SK-N-SH (cell line): ENCODE results near the gene PRKN. TPM values are rescaled to one million over a fixed set of nuclear protein-coding genes. Genes with fewer than 3 reads are reported as not detected.

ENCODE experiments used
- CTCF ChIA-PET: fragments of 300-600, 350-600 bp; formaldehyde crosslinking; extraction: SDS; loops from one replicate; lab custom pipeline; 2021; lab: Yijun Ruan, JAX
- POLR2A ChIA-PET: fragments of 350-600 bp; sonication (Branson Sonifier 250); formaldehyde crosslinking; extraction: SDS; loops from one replicate; lab custom pipeline; 2020; ENCODE audit warnings: antibody characterized with exemption, inconsistent platforms; lab: Yijun Ruan, JAX
- DNase-seq: peaks from one replicate; pipeline ENCODE4 v3.0.0; 2012
- H2AFZ ChIP-seq: fragments of 200-600 bp; sonication (generic); 2 replicates; pipeline ENCODE4 v1.8.1; 2016; ENCODE audit warnings: antibody characterized with exemption, mild to moderate bottlenecking, low read depth
- H3F3A ChIP-seq: fragments of 200-600 bp; sonication (generic); replicated peaks from 2 replicates; pipeline ENCODE3; 2016; ENCODE audit warnings: antibody characterized with exemption, mild to moderate bottlenecking; ENCODE audit not compliant: insufficient read depth
- H3K27ac ChIP-seq, 2 experiments: fragments of 200-500 bp in 1 of 2; fragments of 200-600 bp in 1 of 2; sonication (Bioruptor generic) in 1 of 2; sonication (generic), shearing (Covaris generic) in 1 of 2; 2 replicates each; pipeline versions ENCODE4 v1.5.1 to v1.6.1; 2014 to 2016; ENCODE audit warnings: low read depth in 2 of 2, inconsistent platforms in 1 of 2, low read length in 1 of 2, mild to moderate bottlenecking in 1 of 2, mixed read lengths in 1 of 2
- H3K27me3 ChIP-seq: fragments of 200-600 bp; sonication (generic), shearing (Covaris generic); 2 replicates; pipeline ENCODE4 v1.6.1; 2016; ENCODE audit warnings: mixed run types; ENCODE audit not compliant: insufficient read depth
- H3K36me3 ChIP-seq, 2 experiments: fragments of 200-500 bp in 1 of 2; fragments of 200-600 bp in 1 of 2; sonication (Bioruptor generic) in 1 of 2; sonication (generic) in 1 of 2; replicated peaks in 1 of 2; 2 replicates each; pipeline versions ENCODE3 to v1.5.1; 2014 to 2016; ENCODE audit warnings: low read length in 1 of 2, mild to moderate bottlenecking in 1 of 2; ENCODE audit not compliant: insufficient read depth in 2 of 2, control insufficient read depth in 1 of 2
- H3K4me1 ChIP-seq, 2 experiments: fragments of 200-500 bp in 1 of 2; fragments of 200-600 bp in 1 of 2; sonication (Bioruptor generic) in 1 of 2; sonication (generic), shearing (Covaris generic) in 1 of 2; 2 replicates each; pipeline versions ENCODE4 v1.5.1 to v1.6.1; 2014 to 2016; ENCODE audit warnings: low read depth in 1 of 2, low read length in 1 of 2, mixed run types in 1 of 2; ENCODE audit not compliant: insufficient read depth in 2 of 2, control insufficient read depth in 1 of 2
- H3K4me2 ChIP-seq: fragments of 200-600 bp; sonication (generic), shearing (Covaris generic); 2 replicates; pipeline ENCODE4 v1.6.1; 2017; ENCODE audit warnings: mixed run types
- H3K4me3 ChIP-seq, 2 experiments: fragments of 200-500 bp in 1 of 2; fragments of 200-600 bp in 1 of 2; sonication (Bioruptor generic) in 1 of 2; sonication (generic), shearing (Covaris generic) in 1 of 2; 2 replicates each; pipeline versions ENCODE4 v1.5.1 to v1.8.1; 2014 to 2016; ENCODE audit warnings: low read depth in 2 of 2, inconsistent platforms in 1 of 2, low read length in 1 of 2, mild to moderate bottlenecking in 1 of 2, mixed read lengths in 1 of 2, moderate library complexity in 1 of 2
- H3K79me2 ChIP-seq: fragments of 200-600 bp; sonication (generic); 2 replicates; pipeline ENCODE4 v1.8.1; 2017; ENCODE audit warnings: mild to moderate bottlenecking; ENCODE audit not compliant: insufficient read depth
- H3K9ac ChIP-seq: fragments of 200-600 bp; sonication (generic); 2 replicates; pipeline ENCODE4 v1.6.1; 2017; ENCODE audit warnings: mixed run types
- H3K9me2 ChIP-seq: fragments of 200-600 bp; sonication (generic); 2 replicates; pipeline ENCODE4 v1.6.1; 2017; ENCODE audit warnings: mixed run types
- H3K9me3 ChIP-seq: fragments of 200-600 bp; sonication (generic); 2 replicates; pipeline ENCODE4 v1.6.1; 2017; ENCODE audit warnings: mixed run types, mild to moderate bottlenecking, moderate library complexity
- H4K20me1 ChIP-seq: fragments of 200-600 bp; sonication (generic); 2 replicates; pipeline ENCODE4 v1.6.1; 2017; ENCODE audit warnings: mild to moderate bottlenecking, mixed run types; ENCODE audit not compliant: insufficient read depth
- CHD2 ChIP-seq: fragments of 150-350 bp; IDR thresholded peaks from 2 replicates; pipeline ENCODE4 v1.6.1; 2018; ENCODE audit warnings: low read length; ENCODE audit not compliant: partially characterized antibody
- ELF1 ChIP-seq: IDR thresholded peaks from 2 replicates; pipeline ENCODE4 v1.4.0; 2012
- EP300 ChIP-seq, 2 experiments: IDR thresholded peaks; 2 replicates each; pipeline versions ENCODE4 v1.4.0 to v1.6.1; 2012; ENCODE audit warnings: borderline replicate concordance in 1 of 2, low read depth in 1 of 2, low read length in 1 of 2
- FOXJ3 ChIP-seq: sonication (generic); formaldehyde crosslinking; IDR thresholded peaks from 2 replicates; pipeline ENCODE4 v1.5.1; 2020; ENCODE audit warnings: mild to moderate bottlenecking, missing genetic modification reagents
- GABPA ChIP-seq: IDR thresholded peaks from 2 replicates; pipeline ENCODE4 v1.4.0; 2012; ENCODE audit warnings: low read depth, mild to moderate bottlenecking
- GATA2 ChIP-seq: sonication (generic); formaldehyde crosslinking; IDR thresholded peaks from 2 replicates; pipeline ENCODE4 v1.5.0; 2020; ENCODE audit warnings: mild to moderate bottlenecking, missing genetic modification reagents
- MXI1 ChIP-seq: IDR thresholded peaks from 2 replicates; pipeline ENCODE4 v1.6.1; 2012; ENCODE audit warnings: mild to moderate bottlenecking, low read depth, low read length, improper control_type of control experiment
- NFIC ChIP-seq: IDR thresholded peaks from 2 replicates; pipeline ENCODE4 v1.4.0; 2012; ENCODE audit warnings: borderline replicate concordance
- RAD21 ChIP-seq: IDR thresholded peaks from 2 replicates; pipeline ENCODE4 v1.6.1; 2012; ENCODE audit warnings: mild to moderate bottlenecking, low read length
- RCOR1 ChIP-seq: fragments of 150-350 bp; IDR thresholded peaks from 2 replicates; pipeline ENCODE4 v1.6.1; 2017; ENCODE audit warnings: antibody characterized with exemption, low read length
- RXRA ChIP-seq: IDR thresholded peaks from 2 replicates; pipeline ENCODE4 v1.4.0; 2012; ENCODE audit warnings: low read depth, mild to moderate bottlenecking, borderline replicate concordance
- YY1 ChIP-seq: IDR thresholded peaks from 2 replicates; pipeline ENCODE4 v1.4.0; 2012; ENCODE audit warnings: low read depth, mild to moderate bottlenecking
- WGBS: methylation state at CpG from one replicate; pipeline ENCODE4 v1.1.6; 2017; ENCODE audit warnings: low lambda C conversion rate; 5-methylcytosine and 5-hydroxymethylcytosine counted together
- polyA plus RNA-seq, 3 experiments: library from polyadenylated mRNA; depleted of rRNA; stranded (reverse); fragments of >200 nt; gene quantifications; 2 replicates each; pipeline ENCODE4 v1.2.3, GENCODE V29; 2012
- TF ChIP-seq, protein P1 (sequence below): IDR thresholded peaks from 2 replicates; pipeline ENCODE4 v1.6.1; 2012; ENCODE audit warnings: mild to moderate bottlenecking, low read depth, low read length, moderate library complexity
- TF ChIP-seq, protein P2 (sequence below): fragments of 150-350 bp; IDR thresholded peaks from 2 replicates; pipeline ENCODE4 v1.6.1; 2016; ENCODE audit warnings: mild to moderate bottlenecking, low read depth, low read length
- TF ChIP-seq, protein P3 (sequence below): fragments of 150-350 bp; IDR thresholded peaks from 2 replicates; pipeline ENCODE4 v1.6.1; 2017; ENCODE audit warnings: antibody characterized with exemption, low read length, low read depth, borderline replicate concordance
- TF ChIP-seq, protein P4 (sequence below): IDR thresholded peaks from 2 replicates; pipeline ENCODE4 v1.4.0; 2012; ENCODE audit warnings: low read depth, borderline replicate concordance

Gene PRKN
- polyA plus RNA-seq, 1 of the 3 experiments (the other 2 are of a cell fraction): 0.76 TPM

DNA sequence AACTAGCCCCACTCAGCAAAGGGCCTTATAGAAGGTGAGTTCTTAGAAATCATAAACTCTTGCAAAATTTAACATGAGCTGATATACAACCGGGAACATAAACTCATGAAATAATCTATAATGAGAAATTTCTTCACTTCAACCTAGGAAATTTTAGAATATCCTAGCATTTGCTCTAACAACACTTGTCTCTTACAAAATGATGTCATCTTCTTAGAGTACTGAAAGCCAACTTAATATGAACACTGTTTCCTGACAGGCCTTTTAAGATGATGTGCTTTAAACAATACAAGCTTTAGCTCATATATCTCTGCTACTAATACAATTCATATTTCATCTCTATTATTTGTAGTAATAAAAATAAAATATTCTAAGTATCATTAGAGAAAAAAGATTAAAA lies 1.1 kb upstream of the PRKN start (continued):
- TF ChIP-seq GATA2 (CRISPR knock-in tag) (no peak), YY1 (no peak), RCOR1 (no peak)
- TF ChIP-seq, protein P1, sequence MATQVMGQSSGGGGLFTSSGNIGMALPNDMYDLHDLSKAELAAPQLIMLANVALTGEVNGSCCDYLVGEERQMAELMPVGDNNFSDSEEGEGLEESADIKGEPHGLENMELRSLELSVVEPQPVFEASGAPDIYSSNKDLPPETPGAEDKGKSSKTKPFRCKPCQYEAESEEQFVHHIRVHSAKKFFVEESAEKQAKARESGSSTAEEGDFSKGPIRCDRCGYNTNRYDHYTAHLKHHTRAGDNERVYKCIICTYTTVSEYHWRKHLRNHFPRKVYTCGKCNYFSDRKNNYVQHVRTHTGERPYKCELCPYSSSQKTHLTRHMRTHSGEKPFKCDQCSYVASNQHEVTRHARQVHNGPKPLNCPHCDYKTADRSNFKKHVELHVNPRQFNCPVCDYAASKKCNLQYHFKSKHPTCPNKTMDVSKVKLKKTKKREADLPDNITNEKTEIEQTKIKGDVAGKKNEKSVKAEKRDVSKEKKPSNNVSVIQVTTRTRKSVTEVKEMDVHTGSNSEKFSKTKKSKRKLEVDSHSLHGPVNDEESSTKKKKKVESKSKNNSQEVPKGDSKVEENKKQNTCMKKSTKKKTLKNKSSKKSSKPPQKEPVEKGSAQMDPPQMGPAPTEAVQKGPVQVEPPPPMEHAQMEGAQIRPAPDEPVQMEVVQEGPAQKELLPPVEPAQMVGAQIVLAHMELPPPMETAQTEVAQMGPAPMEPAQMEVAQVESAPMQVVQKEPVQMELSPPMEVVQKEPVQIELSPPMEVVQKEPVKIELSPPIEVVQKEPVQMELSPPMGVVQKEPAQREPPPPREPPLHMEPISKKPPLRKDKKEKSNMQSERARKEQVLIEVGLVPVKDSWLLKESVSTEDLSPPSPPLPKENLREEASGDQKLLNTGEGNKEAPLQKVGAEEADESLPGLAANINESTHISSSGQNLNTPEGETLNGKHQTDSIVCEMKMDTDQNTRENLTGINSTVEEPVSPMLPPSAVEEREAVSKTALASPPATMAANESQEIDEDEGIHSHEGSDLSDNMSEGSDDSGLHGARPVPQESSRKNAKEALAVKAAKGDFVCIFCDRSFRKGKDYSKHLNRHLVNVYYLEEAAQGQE: no peak

DNA sequence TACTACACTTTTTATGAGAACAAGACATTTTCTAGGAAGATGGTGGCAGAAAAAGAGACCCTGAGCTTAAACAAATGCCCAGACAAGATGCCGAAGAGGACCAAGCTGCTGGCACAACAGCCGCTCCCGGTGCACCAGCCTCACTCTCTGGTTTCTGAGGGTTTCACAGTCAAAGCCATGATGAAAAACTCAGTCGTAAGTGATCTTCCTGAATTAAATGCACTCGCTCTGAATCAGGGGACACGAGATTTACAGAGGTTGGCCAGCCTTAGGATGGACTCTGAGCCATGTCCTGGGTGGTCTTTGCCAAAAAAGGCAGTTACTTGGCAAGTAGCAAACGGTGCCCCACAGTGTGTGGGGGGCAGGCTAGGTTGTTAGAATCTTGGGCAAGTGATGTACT lies 631 bp upstream of the PRKN start:
- no peaks in the 10 kb centered on the region for H3K36me3 ChIP-seq
- peak overlapping the region; percentile 43; the same call in 1 of the 2 replicates for H3K9ac ChIP-seq
- no peaks in the 10 kb centered on the region; the same call in 1 of the 2 replicates for H3K9me3 ChIP-seq
- ChIA-PET CTCF (interaction anchor here (1.0 to 1.4 kb wide), 5 partner anchors 11 to 224 kb away, joined by 3 to 6 read pairs (median 4); no protein-coding TSS in a partner anchor), POLR2A (interaction anchor here (0.7 to 1.5 kb wide), 4 partner anchors 8 to 897 kb away, joined by 3 to 4 read pairs (median 3); no protein-coding TSS in a partner anchor)
- TF ChIP-seq FOXJ3 (CRISPR knock-in tag) (no peak), RAD21 (0 out of 2 replicates have a peak, but pooled peaks have one; percentile 20), EP300 (IDR thresholded peaks at IDR 0.05; ENCODE audit: borderline replicate concordance in 1 of 2, low read depth in 1 of 2, low read length in 1 of 2) (no peak), RXRA (no peak), NFIC (no peak)
- peak overlapping the region; percentile 88 for H3K4me2 ChIP-seq
- H3K4me1 ChIP-seq: peaks cover 4 to 6% of the 10 kb centered on the region in 2 experiments; a peak in 3 of 4 replicates
- peak overlapping the region; percentile 71 to 81 for H3K4me3 ChIP-seq
- peak overlapping the region; percentile 88 for H2AFZ ChIP-seq
- no peak for DNase-seq
- no peaks in the 10 kb centered on the region for H3F3A ChIP-seq
- 13% methylated on average over 7 of the region's 7 CpGs for WGBS
- H3K79me2 ChIP-seq: no peaks in the 10 kb centered on the region
- no peaks in the 10 kb centered on the region for H3K27me3 ChIP-seq
- peak overlapping the region; percentile 62 to 77 for H3K27ac ChIP-seq
- no peaks in the 10 kb centered on the region for H4K20me1 ChIP-seq
- no peaks in the 10 kb centered on the region for H3K9me2 ChIP-seq

DNA sequence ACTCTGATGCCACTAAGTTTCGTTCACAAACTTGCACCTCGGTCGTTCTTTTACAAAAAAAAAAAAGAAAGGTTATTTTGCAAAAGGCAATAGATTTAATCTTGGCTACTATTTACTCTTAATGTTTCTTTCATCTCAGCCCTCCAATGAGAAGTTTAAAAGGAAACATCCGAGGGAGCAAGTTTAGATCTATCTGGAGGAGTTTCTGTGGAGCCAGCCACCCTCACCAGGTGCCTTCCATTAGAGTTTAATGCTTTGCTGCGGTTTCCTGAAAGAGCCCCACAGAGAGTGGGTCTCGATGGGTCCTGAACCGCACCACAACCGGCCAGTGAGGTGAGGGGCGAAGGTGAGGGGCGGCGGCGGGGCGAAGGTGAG lies 632 bp downstream of the PRKN start:
- peak overlapping the region in 1 of 2 experiments; percentile 83; a peak in 2 of 4 replicates for H3K27ac ChIP-seq
- H4K20me1 ChIP-seq: no peaks in the 10 kb centered on the region
- no peaks in the 10 kb centered on the region; the same call in 1 of the 2 replicates for H3K9me3 ChIP-seq
- ChIA-PET CTCF (interaction anchor here (0.6 to 1.2 kb wide), 2 partner anchors 13 to 1813 kb away, joined by 4 read pairs; no protein-coding TSS in a partner anchor), POLR2A (interaction anchor here (1.5 kb wide), 1 partner anchor 896 kb away, joined by 3 read pairs; no protein-coding TSS in a partner anchor)
- peak overlapping the region; percentile 80 for H3K9ac ChIP-seq
- H3K27me3 ChIP-seq: no peaks in the 10 kb centered on the region
- 29% methylated on average over 8 of the region's 13 CpGs for WGBS
- peak overlapping the region; percentile 88 for H3K4me2 ChIP-seq
- H3F3A ChIP-seq: no peaks in the 10 kb centered on the region
- H2AFZ ChIP-seq: peak overlapping the region; percentile 93
- no peaks in the 10 kb centered on the region for H3K9me2 ChIP-seq
- no peaks in the 10 kb centered on the region for H3K79me2 ChIP-seq
- H3K36me3 ChIP-seq: no peaks in the 10 kb centered on the region
- DNase-seq: no peak
- peaks cover 4 to 6% of the 10 kb centered on the region in 2 experiments; a peak in 3 of 4 replicates for H3K4me1 ChIP-seq
- peak overlapping the region; percentile 71 to 81 for H3K4me3 ChIP-seq
- TF ChIP-seq, protein P2, sequence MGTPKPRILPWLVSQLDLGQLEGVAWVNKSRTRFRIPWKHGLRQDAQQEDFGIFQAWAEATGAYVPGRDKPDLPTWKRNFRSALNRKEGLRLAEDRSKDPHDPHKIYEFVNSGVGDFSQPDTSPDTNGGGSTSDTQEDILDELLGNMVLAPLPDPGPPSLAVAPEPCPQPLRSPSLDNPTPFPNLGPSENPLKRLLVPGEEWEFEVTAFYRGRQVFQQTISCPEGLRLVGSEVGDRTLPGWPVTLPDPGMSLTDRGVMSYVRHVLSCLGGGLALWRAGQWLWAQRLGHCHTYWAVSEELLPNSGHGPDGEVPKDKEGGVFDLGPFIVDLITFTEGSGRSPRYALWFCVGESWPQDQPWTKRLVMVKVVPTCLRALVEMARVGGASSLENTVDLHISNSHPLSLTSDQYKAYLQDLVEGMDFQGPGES: no peak
- TF ChIP-seq GABPA: no peak
- TF ChIP-seq ELF1: no peak
- TF ChIP-seq, protein P3, sequence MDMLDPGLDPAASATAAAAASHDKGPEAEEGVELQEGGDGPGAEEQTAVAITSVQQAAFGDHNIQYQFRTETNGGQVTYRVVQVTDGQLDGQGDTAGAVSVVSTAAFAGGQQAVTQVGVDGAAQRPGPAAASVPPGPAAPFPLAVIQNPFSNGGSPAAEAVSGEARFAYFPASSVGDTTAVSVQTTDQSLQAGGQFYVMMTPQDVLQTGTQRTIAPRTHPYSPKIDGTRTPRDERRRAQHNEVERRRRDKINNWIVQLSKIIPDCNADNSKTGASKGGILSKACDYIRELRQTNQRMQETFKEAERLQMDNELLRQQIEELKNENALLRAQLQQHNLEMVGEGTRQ: no peak
- TF ChIP-seq CHD2: no peak
- TF ChIP-seq, protein P4, sequence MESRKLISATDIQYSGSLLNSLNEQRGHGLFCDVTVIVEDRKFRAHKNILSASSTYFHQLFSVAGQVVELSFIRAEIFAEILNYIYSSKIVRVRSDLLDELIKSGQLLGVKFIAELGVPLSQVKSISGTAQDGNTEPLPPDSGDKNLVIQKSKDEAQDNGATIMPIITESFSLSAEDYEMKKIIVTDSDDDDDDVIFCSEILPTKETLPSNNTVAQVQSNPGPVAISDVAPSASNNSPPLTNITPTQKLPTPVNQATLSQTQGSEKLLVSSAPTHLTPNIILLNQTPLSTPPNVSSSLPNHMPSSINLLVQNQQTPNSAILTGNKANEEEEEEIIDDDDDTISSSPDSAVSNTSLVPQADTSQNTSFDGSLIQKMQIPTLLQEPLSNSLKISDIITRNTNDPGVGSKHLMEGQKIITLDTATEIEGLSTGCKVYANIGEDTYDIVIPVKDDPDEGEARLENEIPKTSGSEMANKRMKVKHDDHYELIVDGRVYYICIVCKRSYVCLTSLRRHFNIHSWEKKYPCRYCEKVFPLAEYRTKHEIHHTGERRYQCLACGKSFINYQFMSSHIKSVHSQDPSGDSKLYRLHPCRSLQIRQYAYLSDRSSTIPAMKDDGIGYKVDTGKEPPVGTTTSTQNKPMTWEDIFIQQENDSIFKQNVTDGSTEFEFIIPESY: no peak
- no peak for TF ChIP-seq MXI1
